ENCODE measurements around the gene EHBP1.

EHBP1 gene

DNA sequence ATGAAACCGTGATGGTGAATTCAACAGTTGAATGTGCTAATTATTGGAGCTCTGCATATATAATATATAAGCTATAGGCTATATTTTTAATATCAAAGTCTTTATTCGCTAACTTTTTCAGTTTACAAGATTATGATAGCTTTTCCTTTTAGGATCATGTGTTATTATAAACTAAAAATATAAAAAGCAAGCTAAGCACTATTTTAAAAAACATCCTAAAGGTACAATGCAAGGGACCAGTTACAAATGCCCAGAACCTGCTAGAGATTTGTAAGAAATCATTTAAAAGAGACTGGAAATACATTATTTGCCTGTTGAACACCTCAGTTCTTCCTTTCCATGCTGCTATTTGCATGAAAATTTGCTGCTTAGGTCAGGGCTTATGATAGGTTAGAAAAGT lies 43.4 kb upstream of the EHBP1 start:
- TF ChIP-seq, protein P1, sequence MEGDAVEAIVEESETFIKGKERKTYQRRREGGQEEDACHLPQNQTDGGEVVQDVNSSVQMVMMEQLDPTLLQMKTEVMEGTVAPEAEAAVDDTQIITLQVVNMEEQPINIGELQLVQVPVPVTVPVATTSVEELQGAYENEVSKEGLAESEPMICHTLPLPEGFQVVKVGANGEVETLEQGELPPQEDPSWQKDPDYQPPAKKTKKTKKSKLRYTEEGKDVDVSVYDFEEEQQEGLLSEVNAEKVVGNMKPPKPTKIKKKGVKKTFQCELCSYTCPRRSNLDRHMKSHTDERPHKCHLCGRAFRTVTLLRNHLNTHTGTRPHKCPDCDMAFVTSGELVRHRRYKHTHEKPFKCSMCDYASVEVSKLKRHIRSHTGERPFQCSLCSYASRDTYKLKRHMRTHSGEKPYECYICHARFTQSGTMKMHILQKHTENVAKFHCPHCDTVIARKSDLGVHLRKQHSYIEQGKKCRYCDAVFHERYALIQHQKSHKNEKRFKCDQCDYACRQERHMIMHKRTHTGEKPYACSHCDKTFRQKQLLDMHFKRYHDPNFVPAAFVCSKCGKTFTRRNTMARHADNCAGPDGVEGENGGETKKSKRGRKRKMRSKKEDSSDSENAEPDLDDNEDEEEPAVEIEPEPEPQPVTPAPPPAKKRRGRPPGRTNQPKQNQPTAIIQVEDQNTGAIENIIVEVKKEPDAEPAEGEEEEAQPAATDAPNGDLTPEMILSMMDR (IDR thresholded peaks at IDR 0.05; ENCODE audit: low read depth, low read length, missing control alignments): no peak
- no peak overlapping the region for H3K4me3 ChIP-seq (replicated peaks; ENCODE audit: low read depth, low read length)

DNA sequence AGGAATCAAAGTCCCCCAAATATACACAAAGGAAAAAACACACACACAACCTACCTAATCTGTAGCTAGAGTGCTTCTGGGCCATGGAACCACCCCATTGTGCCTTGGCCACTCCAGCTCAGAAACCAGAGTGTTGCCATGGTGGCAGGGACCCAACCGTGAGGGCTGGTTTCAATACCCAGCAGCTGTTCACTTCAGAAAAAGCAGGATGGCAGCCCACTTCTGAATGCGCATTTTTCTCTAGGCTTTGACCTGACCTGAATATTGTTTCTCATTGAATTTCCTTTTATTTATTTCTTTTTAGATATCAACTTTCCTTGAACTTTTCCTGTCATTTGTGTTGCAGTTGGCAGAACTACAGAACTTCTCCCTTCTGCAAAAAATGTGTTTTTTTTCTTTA lies 43.0 kb upstream of the EHBP1 start:
- no peak for DNase-seq (ENCODE audit: extremely low read depth, low read depth)
- H3K4me3 ChIP-seq (replicated peaks; ENCODE audit: low read depth, low read length): no peak overlapping the region
- TF ChIP-seq, protein P1 (IDR thresholded peaks at IDR 0.05; ENCODE audit: low read depth, low read length, missing control alignments): no peak

More for the DNA sequence above, 43.4 kb upstream of the EHBP1 start:
- no peak for DNase-seq (ENCODE audit: extremely low read depth, low read depth)

DNA sequence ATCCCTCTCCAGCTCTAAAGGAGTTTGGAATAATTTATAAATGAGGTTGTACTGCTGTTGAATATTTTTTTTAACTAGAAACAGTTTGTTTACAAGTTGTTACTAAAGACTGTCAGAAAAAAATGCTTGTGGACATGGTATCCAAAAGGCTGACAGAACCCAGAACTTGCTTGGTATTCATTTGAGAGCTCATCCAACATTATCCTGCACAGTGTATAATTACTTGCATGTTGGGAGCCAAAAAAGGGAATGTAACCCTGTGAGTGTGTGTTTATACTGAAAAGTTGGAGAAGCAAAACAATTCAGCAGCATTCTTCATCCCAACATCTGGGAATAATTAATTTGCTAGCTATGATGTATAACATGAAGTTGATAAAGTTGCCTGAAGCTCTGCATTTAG lies 42.1 kb upstream of the EHBP1 start:
- DNase-seq (ENCODE audit: extremely low read depth, low read depth): peak; percentile 93
- TF ChIP-seq, protein P1 (IDR thresholded peaks at IDR 0.05; ENCODE audit: low read depth, low read length, missing control alignments): no peak
- H3K4me3 ChIP-seq (replicated peaks; ENCODE audit: low read depth, low read length): no peak overlapping the region

DNA sequence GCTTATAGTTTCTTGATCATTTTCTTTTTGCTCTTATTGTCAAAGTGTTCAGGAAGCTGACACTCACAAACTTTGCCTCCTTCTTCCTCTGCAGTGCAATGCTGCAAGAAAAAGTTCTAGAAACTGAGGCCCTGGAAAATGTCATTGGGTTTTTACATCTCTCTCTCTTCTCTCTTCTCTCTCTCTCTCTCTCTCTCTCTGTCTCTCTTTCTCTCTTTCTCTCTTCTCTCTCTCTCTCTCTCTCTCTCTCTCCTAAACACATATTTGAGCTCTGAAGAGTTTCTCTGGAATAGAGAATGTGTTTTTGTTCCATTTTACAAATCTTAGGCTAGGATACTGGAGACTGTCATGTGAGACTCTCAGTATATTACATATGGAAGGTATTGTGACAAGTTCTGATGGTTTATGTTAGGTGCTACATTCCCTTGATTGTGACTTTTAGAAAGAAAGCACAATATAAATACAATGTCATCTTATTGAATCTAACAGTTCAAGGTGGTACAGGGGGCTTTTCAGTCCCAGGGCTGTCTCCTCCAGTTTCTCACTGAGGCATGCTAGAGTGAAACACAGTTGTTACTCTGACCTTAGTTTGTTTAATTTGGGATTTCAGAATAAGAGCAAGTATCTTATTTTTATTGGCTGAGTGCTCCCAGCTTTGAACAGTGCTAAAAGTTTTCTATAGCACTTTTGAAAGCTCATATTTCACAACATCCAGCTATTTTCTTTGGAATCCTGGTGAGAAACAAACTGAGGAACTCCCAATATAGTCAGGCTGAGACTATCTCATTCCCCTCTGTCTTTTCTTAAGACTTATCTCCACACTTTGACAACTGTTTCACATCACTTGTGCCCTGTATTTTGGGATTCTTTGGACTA lies 41.4 kb upstream of the EHBP1 start:
- no peak for DNase-seq (ENCODE audit: extremely low read depth, low read depth)
- no peak overlapping the region for H3K4me3 ChIP-seq (replicated peaks; ENCODE audit: low read depth, low read length)
- TF ChIP-seq, protein P1 (IDR thresholded peaks at IDR 0.05; ENCODE audit: low read depth, low read length, missing control alignments): no peak

GRCh38 chr2:62665446-62665845 lies 40.1 kb upstream of the EHBP1 start:
- TF ChIP-seq, protein P1 (IDR thresholded peaks at IDR 0.05; ENCODE audit: low read depth, low read length, missing control alignments): no peak
- H3K4me3 ChIP-seq (replicated peaks; ENCODE audit: low read depth, low read length): no peak overlapping the region
- DNase-seq (ENCODE audit: extremely low read depth, low read depth): no peak

- DNase-seq (ENCODE audit: extremely low read depth, low read depth): no peak
- TF ChIP-seq, protein P1 (IDR thresholded peaks at IDR 0.05; ENCODE audit: low read depth, low read length, missing control alignments): no peak
- no peak overlapping the region for H3K4me3 ChIP-seq (replicated peaks; ENCODE audit: low read depth, low read length)
These were observed 36.3 kb upstream of the EHBP1 start for GRCh38 chr2:62669180-62669579.

Measured in HFF-Myc (cell line).